HUDEP-2 (cell line): ENCODE data around the gene IWS1.
A peak's percentile ranks its signal among the peaks of the same experiment; 100 is the strongest.
"Not testable (repeated sequence)": the region's sequence is repeated elsewhere in the genome, so short reads cannot be mapped to it uniquely, and the experiment has no call there.

ENCODE experiments used
- DNase-seq, 76 experiments: peaks; one replicate each; lab custom pipeline; 2025; ENCODE audit not compliant: unreplicated experiment in 76 of 76; lab: John Stamatoyannopoulos, UW

IWS1 gene

DNA sequence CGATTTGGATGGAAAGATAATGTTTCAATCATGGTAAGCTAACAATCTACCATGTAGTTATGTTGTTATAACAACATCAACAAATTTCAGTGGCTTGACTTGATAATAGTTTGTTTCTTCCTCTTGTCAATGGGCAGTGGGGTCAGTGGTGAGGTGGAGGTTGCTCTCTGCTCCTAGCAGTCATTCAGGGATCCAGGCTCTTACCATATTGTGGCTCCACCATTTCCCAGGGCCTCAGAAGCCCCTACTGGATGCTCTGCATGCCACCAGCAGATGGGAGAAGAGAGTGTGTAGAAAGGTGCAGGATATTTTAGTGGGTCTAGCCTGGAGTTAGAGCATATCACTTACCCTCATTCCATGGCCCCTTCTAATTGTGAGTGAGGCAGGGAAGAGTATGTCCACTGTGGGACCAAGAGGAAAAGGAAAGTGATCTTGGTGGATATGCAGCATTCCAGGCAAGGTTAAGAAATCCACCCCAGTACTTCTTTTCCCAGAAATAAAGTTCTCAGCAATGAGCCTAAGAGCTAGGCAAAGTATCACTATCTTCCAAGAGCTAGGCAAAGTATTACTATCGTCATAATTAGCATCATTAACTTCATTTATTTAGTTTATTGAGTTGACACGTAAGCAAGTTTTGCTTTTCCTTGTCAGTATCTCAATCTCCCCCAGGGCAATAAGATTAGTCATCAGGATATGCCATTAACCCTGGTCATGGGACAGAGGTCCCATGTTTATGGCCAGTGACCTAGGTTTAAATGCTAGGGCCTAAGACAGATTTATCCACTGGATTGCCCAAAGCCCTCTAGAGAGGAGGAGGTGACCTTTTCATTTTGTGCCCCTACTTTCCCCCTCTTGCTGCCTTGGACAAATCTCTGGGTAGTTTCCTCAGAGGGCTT lies 4.2 kb upstream of the IWS1 start:
- no peak for DNase-seq

DNA sequence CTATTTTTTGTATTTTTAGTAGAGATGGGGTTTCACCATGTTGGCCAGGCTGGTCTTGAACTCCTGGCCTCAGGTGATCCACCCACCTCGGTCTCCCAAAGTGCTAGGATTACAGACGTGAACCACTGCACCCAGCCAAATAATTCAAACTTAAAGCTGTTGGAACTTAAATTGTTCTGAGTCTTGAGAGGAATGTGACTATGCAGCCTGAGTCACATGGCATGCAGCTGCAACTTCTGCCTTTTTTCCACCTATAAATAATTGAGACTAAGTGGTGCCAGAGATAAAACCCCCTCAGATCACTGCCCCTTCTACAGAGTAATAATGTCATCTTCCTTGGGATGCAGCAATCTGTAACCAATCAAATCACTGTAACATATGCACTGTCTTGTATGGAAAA lies 3.1 kb upstream of the IWS1 start:
- not testable (repeated sequence) for DNase-seq

DNA sequence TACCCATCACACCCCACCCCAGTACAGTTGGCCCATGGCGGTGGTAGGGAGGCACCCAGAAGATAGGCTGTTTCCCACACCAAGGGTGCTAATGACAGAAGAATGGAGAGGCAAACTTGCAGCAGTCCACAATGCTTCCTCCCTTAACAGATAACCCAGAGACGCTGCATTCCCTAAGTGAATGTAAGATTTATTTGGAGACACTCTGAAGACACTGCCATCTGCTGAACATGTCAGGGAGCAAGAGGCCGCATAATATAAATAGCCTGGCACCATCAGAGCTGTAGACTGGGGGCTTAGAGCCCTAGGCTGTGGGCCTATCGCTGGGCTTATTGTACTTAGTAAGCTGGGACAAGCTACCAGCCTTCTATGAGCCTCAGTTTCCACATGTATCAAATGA lies 2.2 kb upstream of the IWS1 start:
- peak in 1 of 76 experiments; percentile 7 for DNase-seq

DNA sequence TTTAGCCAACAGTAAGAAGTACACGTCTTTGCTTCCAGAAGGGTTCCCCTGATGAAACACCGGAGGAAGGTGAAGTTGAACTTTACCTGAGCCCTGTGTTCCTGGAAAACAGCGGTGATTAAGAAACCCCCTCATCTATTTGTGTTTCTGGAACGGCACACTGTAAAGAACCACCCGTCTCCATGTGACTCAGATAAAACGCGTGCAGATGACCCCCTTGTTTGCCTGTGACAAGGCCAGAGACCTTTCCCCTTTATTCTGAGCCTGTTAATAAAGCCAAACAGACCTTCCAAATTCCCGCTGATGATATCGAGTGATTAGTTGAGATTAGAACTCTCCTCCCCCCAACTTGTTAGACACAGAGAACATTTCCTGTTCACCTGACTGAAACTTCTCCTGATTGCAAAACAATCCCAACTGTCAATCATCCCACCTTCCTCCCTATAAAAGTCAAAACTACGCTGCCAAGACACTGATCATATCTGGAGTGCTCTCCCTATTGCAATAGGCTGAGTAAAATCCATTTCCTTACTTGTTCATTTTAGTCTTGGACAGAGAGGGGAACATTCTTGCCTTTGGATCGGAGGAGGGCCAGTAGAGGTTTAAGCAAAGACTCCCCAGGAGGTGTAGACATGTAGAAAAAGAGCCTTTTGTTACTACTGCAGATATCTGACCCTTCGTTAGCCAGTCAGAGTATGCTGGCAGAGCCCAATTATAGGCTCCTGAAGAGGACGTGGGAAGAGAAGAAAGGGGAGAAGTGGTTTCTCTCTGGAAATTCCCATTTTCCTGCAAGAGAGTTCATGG lies 914 bp upstream of the IWS1 start:
- DNase-seq, result peak in 3 of 76 experiments; percentile 21 to 56 (median 34)

DNA sequence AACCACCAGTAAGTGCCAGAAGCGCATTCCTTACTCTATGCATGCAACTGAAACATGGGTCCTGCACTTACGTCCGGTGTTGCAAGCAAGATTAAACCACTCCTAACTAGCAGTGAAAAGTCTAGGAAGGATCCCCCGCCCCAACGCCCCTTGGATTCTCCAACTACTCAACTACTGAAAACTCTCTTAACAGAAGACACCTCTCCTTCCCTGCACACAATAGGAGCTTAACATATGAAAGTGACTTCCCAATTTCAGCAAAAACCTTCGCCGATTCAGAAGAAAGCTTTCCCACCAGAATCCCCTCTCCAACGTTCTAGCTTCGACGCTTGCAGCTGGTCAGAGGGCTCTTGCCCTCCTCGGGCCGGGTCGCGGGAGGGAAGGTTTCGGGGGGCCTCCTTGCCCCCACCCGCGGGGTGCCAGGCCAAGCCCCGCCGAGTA lies 578 bp downstream of the IWS1 start:
- DNase-seq, result peak in 2 of 76 experiments; percentile 49 to 70

DNA sequence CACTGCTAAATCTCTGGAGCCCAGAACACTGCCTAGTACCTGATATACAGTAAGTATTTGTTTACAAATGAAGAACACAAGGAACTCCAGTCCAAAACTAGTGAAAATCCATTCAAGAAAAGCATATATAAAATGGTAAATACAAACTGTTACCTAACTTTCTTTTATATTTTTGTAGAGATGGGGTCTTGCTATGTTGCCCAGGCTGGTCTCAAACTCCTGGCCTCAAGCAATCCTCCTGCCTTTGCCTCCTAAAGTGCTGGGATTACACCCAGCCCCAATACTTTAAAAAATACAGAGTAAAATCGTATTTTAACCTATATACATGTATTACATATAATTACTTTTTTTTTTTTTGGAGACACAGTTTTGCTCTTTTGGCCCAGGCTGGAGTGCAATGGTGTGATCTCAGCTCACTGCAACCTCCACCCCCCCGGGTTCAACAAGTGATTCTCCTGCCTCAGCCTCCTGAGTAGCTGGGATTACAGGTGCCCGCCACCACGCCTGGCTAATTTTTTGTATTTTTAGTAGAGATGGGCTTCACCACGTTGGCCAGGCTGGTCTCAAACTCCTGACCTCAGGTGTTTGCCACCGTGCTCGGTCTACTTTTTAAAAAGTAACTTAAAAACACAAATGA lies 2.0 kb downstream of the IWS1 start:
- DNase-seq, result not testable (repeated sequence)

DNA sequence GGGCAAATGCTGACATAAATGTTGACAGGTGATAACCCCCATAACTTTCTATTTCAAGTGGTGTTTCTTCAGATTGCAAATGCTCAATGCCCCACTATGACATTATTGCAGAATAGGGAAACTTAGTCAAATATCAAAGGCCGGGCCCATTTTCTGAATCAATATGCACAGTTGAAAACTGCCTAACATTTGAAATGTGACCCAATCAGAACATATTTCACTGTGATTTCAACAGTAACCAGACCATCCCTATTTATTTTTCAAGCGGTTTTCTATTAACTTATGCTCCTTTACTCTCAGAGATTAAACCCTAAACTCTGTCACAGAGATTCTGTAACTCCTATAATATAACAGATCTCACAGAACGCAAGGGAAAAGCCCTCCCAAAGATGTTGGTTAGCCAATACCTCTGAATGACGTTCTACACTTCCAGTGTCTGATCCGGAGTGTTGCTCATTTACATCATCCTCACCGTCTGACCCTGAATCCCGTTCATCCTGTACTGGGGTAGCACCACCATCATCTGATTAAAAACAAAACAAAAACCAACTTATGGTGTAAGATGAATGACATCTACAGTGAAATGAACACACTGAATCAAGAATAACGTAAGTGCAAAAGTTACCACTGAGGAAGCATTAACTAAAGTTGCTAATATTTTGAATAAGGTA lies 2.9 kb downstream of the IWS1 start:
- no peak for DNase-seq

DNA sequence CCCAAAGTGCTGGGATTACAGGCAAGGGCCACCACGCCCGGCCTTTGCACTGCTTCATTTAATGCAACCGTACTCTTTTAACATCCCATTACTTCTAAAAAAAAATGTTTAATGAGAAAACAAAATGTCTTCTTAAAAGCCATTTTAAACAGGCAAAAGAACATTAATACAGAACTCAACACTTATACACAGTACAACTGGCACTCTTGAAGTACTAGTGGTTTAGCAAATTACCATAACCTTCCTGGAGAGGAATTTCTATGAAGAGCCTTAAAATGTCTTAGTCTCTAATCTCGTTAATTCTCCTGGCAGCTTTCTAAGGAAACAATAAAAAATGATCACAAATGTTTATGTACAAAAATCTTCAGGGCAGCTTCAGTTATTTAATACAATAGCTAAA lies 5.9 kb downstream of the IWS1 start:
- DNase-seq, result no peak

DNA sequence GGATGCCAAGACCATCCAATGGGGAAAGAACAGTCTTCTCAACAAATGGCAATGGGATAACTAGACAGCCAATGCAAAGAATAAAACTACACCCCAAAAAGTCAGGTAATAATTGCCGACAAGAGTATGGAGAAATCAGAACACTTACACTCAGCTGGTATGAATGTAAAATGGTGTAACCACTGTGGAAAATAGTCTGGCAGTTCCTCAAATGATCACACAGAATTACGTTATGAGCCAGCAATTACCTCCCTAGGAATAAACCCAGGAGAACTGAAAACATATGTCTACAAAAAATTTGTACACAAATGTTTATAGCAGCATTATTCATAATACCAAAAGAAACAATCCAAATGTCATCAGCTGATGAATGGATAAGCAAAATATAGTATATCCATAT lies 8.8 kb downstream of the IWS1 start:
- DNase-seq, result no peak

DNA sequence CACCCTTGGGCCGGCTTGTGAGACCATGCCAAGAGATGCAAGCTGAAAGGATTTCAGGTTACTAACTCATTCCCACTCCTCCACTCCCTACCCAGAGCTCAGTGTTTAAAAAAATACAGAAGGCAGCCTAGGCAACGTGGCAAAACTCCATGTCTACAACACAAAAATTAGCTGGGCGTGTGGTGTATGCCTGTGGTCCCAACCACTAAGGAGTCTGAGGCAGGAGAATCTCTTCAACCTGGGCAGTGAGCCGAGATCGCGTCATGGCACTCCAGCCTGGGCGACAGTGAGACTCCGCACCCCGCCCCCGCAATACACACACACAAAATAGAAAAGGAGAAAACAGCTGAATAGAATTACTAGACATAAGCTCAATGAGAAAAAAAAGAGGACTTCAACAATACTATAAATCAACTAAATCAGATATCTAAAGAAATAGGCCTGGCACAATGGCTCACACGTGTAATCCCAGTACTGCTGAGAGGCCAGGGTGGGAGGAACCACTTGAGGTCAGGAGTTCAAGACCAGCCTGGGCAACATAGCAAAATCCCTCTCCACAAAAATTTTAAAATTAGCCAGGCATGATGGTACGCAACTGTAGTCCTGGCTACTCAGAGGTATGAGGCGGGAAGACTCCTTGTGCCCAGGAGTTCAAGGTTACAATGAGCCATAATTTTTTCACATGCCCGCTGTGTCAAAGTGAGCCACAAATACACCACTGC lies 10.1 kb downstream of the IWS1 start:
- no peak for DNase-seq

DNA sequence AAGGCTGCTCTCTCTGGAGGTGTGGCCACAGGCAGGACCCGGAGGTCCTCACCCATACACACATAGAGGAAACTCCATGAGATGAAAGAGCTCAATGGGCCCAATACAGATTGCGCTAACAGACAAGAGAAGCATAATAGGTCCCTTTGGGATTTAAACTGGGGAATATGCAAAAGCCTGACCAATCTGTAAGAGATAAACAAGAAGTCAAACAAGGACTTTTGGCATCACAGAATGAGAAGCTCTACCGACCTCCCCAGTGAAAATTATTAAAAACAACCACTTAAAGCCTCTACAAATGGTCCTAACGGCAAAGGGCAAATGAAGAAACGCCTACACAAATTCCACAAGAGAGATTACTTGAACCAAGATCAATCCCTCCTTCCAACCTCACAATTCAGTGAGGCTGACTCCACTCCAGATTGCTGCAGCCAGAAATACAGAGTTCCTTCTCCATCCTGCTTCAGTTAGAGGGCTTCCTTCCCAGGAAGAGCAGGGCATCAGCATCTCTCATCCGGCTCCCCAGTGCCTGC lies 10.8 kb downstream of the IWS1 start:
- no peak for DNase-seq

DNA sequence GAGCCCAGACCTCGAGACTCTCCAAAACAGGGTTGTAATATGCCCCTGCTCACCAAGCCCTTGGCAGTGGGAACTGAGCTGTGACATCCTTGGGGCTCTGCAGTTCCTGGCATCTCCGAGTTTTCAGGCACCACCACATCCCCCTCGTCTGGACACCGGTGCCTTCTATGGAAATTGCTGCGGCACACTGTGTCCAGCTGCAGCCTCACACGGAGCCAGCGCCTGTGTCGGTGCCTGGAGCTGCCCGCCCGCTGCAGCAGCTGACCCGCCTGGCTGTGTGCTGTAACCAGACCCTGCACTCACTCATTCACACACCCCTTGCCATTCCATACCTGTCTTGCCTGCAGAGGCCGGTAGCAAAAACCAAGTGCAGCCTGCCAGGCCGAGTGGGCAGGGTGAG lies 11.8 kb downstream of the IWS1 start:
- DNase-seq, result no peak

DNA sequence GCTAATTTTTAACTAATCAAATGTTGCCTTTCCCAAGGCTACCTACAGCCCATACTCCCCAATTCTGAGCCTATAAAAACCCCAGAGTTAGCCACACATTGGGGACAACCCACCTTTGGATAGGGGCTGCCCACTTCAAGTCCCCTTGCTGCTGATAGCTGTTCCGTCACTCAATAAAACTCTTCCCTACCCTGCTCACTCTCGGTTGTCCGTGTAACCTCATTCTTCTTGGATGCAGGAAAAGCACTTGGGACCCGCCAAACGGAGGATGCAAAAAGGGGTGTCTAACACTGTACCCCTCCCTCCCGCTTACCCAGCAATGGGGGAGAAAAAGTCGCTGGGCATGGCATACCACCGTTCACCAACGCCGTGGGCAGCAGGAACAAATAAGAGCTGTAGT lies 12.2 kb downstream of the IWS1 start:
- no peak for DNase-seq

DNA sequence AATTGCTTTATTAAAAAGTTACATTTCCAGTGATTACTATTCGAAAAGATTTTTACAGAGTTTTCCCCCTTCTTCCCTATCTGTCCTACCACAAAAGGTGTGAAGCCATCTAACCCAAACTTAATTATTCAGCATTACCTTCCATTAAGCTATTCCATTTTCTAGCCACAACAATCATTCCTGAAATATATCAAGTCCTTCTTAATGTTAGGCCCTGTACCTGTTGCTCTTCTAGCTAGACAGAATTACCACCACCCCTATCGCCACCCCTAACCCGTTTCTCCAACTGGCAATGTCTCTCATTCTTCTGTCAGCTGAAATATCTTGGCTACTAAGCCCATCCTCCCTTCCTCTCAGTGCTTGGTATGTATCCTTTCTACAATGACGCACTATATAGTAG lies 13.9 kb downstream of the IWS1 start:
- no peak for DNase-seq

DNA sequence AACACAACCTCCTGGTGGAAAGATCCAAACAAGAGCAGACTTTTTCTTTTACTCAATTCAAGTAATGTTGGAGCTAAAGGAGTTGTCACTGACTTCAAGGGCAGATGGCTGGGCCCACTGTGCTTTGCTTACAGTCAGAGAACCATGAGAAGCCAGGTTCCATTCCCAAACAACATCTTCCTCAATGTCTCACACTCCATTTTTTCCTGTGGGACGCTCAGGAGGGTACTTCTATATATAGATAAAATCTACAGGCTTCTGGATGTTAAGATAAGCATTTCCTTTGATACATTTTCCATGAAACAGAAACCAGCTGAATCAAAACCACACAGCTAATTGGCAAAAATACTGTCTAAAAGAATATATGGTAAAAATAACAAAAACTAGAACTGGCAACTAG lies 14.4 kb downstream of the IWS1 start:
- no peak for DNase-seq

DNA sequence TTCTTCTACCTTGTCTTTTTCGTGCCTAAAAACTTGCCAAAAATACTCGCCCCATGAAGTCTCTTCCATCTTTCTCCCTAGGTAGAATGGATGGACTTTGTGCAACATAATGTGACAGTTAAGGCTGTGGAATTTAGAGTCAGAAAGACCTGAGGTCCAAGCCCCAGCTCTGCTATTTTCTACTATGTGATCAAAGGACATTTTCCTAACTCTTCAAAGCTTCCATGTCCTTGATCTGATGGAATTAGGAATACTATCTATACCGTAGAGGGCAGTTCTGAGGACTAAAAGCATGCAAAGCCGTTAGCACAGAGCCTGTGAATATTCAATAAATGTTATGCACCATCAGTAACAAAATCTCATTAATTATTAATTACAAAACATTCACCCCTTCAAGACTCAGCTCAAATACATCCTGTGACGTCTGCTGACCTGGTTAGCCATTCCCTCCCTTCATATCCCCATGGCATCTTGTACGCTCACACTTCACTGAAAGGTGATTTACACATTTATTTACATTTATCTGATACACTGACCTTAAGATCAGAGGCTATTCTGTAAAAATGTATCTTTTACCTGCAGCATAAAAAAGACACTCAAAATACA lies 15.1 kb downstream of the IWS1 start:
- DNase-seq, result no peak

DNA sequence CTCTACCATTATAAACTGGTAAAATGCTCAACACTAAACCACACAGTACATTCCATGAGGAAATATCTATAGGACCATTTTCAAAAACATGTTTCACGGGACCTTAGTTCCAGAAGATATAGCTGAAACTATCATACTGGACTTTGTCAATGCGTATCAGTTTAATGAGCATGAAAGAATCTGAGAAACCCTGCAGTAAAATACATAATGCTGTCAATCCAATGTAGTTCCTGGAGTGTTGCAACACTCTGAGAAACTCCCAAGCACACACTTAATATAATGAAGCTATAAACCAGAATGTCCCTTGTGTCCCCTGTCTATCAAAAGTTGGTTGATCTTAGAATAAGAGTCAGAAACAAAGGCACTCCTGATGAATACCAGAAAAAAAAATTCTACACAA lies 16.2 kb downstream of the IWS1 start:
- no peak for DNase-seq

DNA sequence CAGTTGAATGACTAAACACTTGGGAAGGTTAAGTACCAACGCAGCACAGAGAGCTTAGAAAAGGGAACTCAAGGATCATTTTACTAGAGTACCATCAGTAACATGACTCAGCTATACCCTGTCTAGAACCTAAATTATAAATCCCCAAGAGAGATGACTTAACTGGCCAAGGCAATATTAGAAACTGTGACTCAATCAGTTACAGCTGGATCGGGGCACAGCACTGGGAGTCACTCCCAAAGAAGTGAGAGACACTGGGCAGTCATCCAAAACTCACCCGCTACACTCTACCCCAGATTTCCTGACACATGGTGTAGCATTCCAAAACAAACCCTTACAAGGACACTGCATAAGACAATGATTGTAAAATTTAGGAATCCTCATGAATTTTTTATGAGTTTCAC lies 17.7 kb downstream of the IWS1 start:
- DNase-seq, result peak in 32 of 76 experiments; percentile 1 to 49 (median 20)

DNA sequence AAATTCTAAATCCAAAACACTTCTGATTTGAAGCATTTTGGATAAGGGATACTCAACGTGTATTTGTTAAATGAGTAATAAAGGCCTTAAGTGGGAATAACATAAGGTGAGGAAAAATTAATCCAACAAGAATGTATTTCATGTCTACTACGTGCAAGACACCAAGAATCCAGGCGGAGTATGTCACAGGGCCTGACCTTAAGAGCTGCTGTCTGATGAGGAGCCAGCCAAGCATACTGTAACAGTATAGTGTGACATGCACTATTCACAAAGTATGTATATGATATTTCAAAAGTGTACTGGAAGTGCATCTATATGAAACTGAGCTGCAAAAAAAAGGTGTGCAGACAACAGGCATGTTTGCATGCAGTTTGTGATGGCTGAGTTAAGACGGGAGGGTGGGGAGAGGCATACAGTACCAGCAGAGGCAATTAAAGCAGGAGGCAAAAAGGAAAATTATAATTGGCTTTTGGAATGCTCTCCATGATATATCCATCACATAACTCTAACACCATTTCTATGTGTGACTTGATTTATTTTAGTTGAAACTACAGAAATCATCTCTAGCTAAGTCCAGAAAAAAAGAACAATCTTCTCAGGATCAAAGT lies 18.2 kb downstream of the IWS1 start:
- no peak for DNase-seq
